ENCODE measurements around the gene DUS4L.

The DUS4L gene

GRCh38 chr7:107544848-107545591 is 18.8 kb upstream of the DUS4L start:
- no peak for TF ChIP-seq CREB1 (IDR thresholded peaks at IDR 0.05; ENCODE audit: low read depth)
- TF ChIP-seq NFIC (IDR thresholded peaks at IDR 0.05): no peak
- TF ChIP-seq ZBTB7A (IDR thresholded peaks at IDR 0.05; ENCODE audit: low read depth): no peak

GRCh38 chr7:107551936-107552335 is 11.8 kb upstream of the DUS4L start:
- TF ChIP-seq USF1 (IDR thresholded peaks at IDR 0.05) (no peak), RAD21 (IDR thresholded peaks at IDR 0.05; ENCODE audit: low read depth) (no peak), NFIC (IDR thresholded peaks at IDR 0.05) (no peak), FOXM1 (IDR thresholded peaks at IDR 0.05; ENCODE audit: borderline replicate concordance, low read depth) (no peak), REST (IDR thresholded peaks at IDR 0.05; ENCODE audit: low read depth) (no peak), TEAD4 (IDR thresholded peaks at IDR 0.05) (no peak), ZBTB7A (IDR thresholded peaks at IDR 0.05; ENCODE audit: low read depth) (no peak), CEBPB (IDR thresholded peaks at IDR 0.05) (no peak), TCF12 (IDR thresholded peaks at IDR 0.05; ENCODE audit: low read depth) (no peak), TAF1 (IDR thresholded peaks at IDR 0.05; ENCODE audit: low read depth) (no peak), YY1 (IDR thresholded peaks at IDR 0.05; ENCODE audit: low read depth) (no peak), EGR1 (IDR thresholded peaks at IDR 0.05) (no peak), CREB1 (IDR thresholded peaks at IDR 0.05; ENCODE audit: low read depth) (no peak), EP300 (IDR thresholded peaks at IDR 0.05; ENCODE audit: borderline replicate concordance) (no peak)
- TF ChIP-seq, protein P1, sequence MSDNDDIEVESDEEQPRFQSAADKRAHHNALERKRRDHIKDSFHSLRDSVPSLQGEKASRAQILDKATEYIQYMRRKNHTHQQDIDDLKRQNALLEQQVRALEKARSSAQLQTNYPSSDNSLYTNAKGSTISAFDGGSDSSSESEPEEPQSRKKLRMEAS (IDR thresholded peaks at IDR 0.05): no peak

DNA sequence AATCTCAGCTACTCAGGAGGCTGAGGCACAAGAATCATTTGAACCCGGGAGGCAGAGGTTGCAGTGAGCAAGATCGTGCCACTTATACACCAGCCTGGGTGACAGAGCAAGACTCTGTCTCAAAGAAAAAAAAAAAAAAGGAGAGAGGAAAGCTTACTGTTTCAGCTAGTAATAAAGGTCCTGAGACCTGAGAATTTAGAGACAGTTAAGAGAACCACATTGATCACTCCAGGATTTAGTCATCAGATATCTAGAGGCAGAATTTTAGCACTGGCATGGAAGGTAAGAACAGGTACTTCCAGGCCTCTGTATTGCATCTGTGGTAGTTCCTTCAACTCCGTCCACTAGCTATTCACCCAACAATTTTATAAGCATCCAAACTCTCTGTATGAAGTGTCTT is 7.9 kb upstream of the DUS4L start:
- TF ChIP-seq FOXM1 (IDR thresholded peaks at IDR 0.05; ENCODE audit: borderline replicate concordance, low read depth): no peak
- no peak for TF ChIP-seq TEAD4 (IDR thresholded peaks at IDR 0.05)

GRCh38 chr7:107559864-107560263 is 3.9 kb upstream of the DUS4L start:
- TF ChIP-seq NFIC (IDR thresholded peaks at IDR 0.05): no peak
- TF ChIP-seq FOXM1 (IDR thresholded peaks at IDR 0.05; ENCODE audit: borderline replicate concordance, low read depth): no peak
- no peak for TF ChIP-seq TCF12 (IDR thresholded peaks at IDR 0.05; ENCODE audit: low read depth)
- TF ChIP-seq CREB1 (IDR thresholded peaks at IDR 0.05; ENCODE audit: low read depth): no peak
- TF ChIP-seq USF1 (IDR thresholded peaks at IDR 0.05): no peak
- TF ChIP-seq CEBPB (IDR thresholded peaks at IDR 0.05): no peak

DNA sequence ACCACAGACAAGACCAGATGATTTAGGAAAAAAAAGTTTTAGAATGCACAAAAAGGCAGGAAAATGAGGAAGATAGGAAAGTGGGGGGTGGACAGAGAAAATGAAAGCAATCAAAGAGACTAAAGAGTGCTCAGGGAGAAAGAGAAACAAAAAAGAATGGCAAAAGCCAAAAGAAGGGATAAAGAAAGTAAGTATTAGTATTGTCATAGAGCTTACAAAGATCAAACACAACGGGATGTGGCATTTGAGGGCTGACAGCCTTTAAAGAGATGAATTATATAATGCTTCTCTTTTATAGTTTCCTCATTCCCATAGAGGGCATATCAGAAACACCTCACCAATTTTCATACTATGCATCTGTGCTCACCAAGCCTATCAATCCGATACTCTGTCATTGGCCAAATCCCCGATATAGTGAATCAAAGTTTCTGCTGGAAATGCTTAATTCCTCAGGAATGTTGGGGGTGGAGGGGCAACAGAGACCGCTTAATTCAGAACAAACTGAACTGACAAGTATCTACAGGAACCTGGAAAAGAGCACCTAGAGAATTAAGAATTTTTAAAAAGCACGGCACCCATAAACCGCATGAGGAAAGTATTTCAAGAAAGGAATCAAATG is 2.8 kb upstream of the DUS4L start:
- TF ChIP-seq FOXM1 (IDR thresholded peaks at IDR 0.05; ENCODE audit: borderline replicate concordance, low read depth) (no peak), TCF12 (IDR thresholded peaks at IDR 0.05; ENCODE audit: low read depth) (no peak), CEBPB (IDR thresholded peaks at IDR 0.05) (no peak), TEAD4 (IDR thresholded peaks at IDR 0.05) (no peak), EGR1 (IDR thresholded peaks at IDR 0.05) (no peak), EP300 (IDR thresholded peaks at IDR 0.05; ENCODE audit: borderline replicate concordance) (no peak), TAF1 (IDR thresholded peaks at IDR 0.05; ENCODE audit: low read depth) (no peak), REST (IDR thresholded peaks at IDR 0.05; ENCODE audit: low read depth) (no peak), CREB1 (IDR thresholded peaks at IDR 0.05; ENCODE audit: low read depth) (no peak)
- TF ChIP-seq, protein P1 (IDR thresholded peaks at IDR 0.05): no peak

DNA sequence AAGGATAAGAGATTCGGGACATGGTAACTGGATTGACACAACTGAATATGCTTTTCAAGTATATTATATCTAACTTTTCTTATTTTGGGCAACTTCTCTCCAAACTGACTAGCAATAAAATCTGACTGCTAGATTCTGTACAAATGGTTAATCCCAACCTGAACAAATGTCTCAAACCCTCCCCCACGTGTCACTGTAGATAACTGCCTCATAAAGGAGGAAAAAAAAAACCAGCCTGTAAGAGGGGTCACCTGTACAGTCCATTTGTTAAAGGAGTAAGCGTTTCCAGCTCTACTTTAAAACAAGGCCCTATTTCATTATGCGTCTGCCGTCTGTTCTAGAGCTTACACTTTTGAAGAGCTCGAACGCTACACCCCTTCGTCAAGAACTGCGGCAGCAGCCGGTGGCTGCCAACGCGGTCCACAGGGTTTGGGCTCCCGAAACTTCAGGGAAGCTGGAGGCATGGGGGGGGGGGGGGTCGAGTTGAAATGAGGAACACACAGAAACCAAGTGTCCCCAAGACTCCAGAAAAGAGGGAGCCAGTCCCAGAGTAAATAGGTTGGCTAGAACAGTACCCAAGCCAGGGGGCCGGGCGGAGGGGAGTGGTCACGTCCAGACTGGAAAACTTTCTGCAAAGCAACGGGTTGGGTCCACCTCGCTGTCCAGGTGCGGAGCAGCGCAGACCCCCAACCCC is 543 bp upstream of the DUS4L start:
- TF ChIP-seq FOXM1 (IDR thresholded peaks at IDR 0.05; ENCODE audit: borderline replicate concordance, low read depth): no peak
- no peak for TF ChIP-seq TEAD4 (IDR thresholded peaks at IDR 0.05)
- no peak for TF ChIP-seq RAD21 (IDR thresholded peaks at IDR 0.05; ENCODE audit: low read depth)
- no peak for TF ChIP-seq CEBPB (IDR thresholded peaks at IDR 0.05)
- TF ChIP-seq YY1 (IDR thresholded peaks at IDR 0.05; ENCODE audit: low read depth): no peak
- no peak for TF ChIP-seq REST (IDR thresholded peaks at IDR 0.05; ENCODE audit: low read depth)
- no peak for TF ChIP-seq USF1 (IDR thresholded peaks at IDR 0.05)
- TF ChIP-seq TAF1 (IDR thresholded peaks at IDR 0.05; ENCODE audit: low read depth): no peak
- no peak for TF ChIP-seq EGR1 (IDR thresholded peaks at IDR 0.05)
- TF ChIP-seq NFIC (IDR thresholded peaks at IDR 0.05): no peak
- no peak for TF ChIP-seq CREB1 (IDR thresholded peaks at IDR 0.05; ENCODE audit: low read depth)
- TF ChIP-seq EP300 (IDR thresholded peaks at IDR 0.05; ENCODE audit: borderline replicate concordance): no peak
